HCT116 (cell line): ENCODE results near the gene ADPRHL1. TPM values are rescaled to one million over a fixed set of nuclear protein-coding genes. Genes with fewer than 3 reads are reported as not detected.

Experiments
- ATAC-seq: fragments of 200-7000 bp; cut with Tn5 transposase; 2 replicates; pipeline ENCODE4 v1.9.1; 2020; ENCODE audit warnings: mild to moderate bottlenecking, moderate library complexity
- BruUV-seq: library from RNA; stranded (reverse); fragments of 400-500 nt; replicated peaks from 2 replicates; lab custom pipeline; 2021; lab: Mats Ljungman, UMichigan
- CTCF ChIA-PET: fragments of 300-600 bp; sonication (Branson Sonifier 250); formaldehyde crosslinking; loops from one replicate; lab custom pipeline; 2021; ENCODE audit warnings: antibody characterized with exemption; lab: Charles Lee
- POLR2A ChIA-PET: fragments of 300-600, 350-600 bp; sonication (Branson Sonifier 250); formaldehyde crosslinking; loops from one replicate; lab custom pipeline; 2021; ENCODE audit warnings: antibody characterized with exemption; lab: Charles Lee
- RAD21 ChIA-PET, 2 experiments: fragments of 300-600 bp; sonication (Branson Sonifier 250); formaldehyde crosslinking; loops; one replicate each; lab custom pipeline; 2023; ENCODE audit warnings: low total read pairs in 2 of 2; ENCODE audit not compliant: uncharacterized antibody in 2 of 2, unreplicated experiment in 2 of 2, low non-redundant PET in 1 of 2; lab: Charles Lee
- DNase-seq: peaks from one replicate; pipeline ENCODE4 v3.0.0-alpha.2; 2010; ENCODE audit warnings: low read depth, low spot score
- H2AFZ ChIP-seq: fragments of 200-600 bp; shearing (Covaris generic), sonication (generic); 2 replicates; pipeline ENCODE4 v1.6.1; 2017; ENCODE audit warnings: low read depth, mixed run types, mixed read lengths, antibody characterized with exemption, low read length; ENCODE audit not compliant: poor library complexity, severe bottlenecking
- H3K27ac ChIP-seq: 2 replicates; pipeline ENCODE4 v1.5.1; 2012; ENCODE audit warnings: low read depth, low read length
- H3K27me3 ChIP-seq: fragments of 200-600 bp; sonication (generic); 2 replicates; pipeline ENCODE4 v1.6.1; 2016; ENCODE audit warnings: mixed run types, low read length, mixed read lengths; ENCODE audit not compliant: insufficient read depth
- H3K36me3 ChIP-seq, 2 experiments: fragments of 200-500 bp in 1 of 2; fragments of 200-600 bp in 1 of 2; sonication (Bioruptor generic) in 1 of 2; sonication (generic) in 1 of 2; 2 replicates each; pipeline versions ENCODE4 v1.5.1 to v1.6.1; 2014 to 2016; ENCODE audit warnings: low read length in 2 of 2, inconsistent platforms in 1 of 2, mixed read lengths in 1 of 2, mixed run types in 1 of 2; ENCODE audit not compliant: insufficient read depth in 2 of 2, control insufficient read depth in 1 of 2
- H3K4me1 ChIP-seq, 2 experiments: fragments of 200-600 bp in 1 of 2; sonication (generic) in 1 of 2; 2 replicates each; pipeline versions ENCODE4 v1.5.1 to v1.6.1; 2012 to 2017; ENCODE audit warnings: low read length in 2 of 2, inconsistent platforms in 1 of 2, mild to moderate bottlenecking in 1 of 2, mixed read lengths in 1 of 2, mixed run types in 1 of 2, moderate library complexity in 1 of 2; ENCODE audit not compliant: insufficient read depth in 2 of 2, control insufficient read depth in 1 of 2
- H3K4me2 ChIP-seq: fragments of 200-600 bp; sonication (generic); 2 replicates; pipeline ENCODE4 v1.6.1; 2017; ENCODE audit warnings: mixed run types, low read length, mixed read lengths
- H3K4me3 ChIP-seq, 2 experiments: fragments of 200-600 bp in 1 of 2; sonication (generic) in 1 of 2; replicated peaks in 1 of 2; 2 replicates each; pipeline ENCODE4 v1.5.1; 2011 to 2016; ENCODE audit warnings: low read length in 2 of 2, control low read depth in 1 of 2, low read depth in 1 of 2, mild to moderate bottlenecking in 1 of 2, mixed read lengths in 1 of 2, mixed run types in 1 of 2
- H3K79me2 ChIP-seq: fragments of 200-600 bp; sonication (generic); 2 replicates; pipeline ENCODE4 v1.6.1; 2017; ENCODE audit warnings: mild to moderate bottlenecking, mixed run types, low read length, moderate library complexity, mixed read lengths; ENCODE audit not compliant: insufficient read depth
- H3K9ac ChIP-seq: fragments of 200-600 bp; sonication (generic); 2 replicates; pipeline ENCODE4 v1.6.1; 2016; ENCODE audit warnings: low read length, mixed read lengths
- H3K9me2 ChIP-seq: fragments of 200-600 bp; sonication (generic), shearing (Covaris generic); 2 replicates; pipeline ENCODE4 v1.6.1; 2017; ENCODE audit warnings: mixed run types, mild to moderate bottlenecking, moderate library complexity; ENCODE audit not compliant: insufficient read depth
- H3K9me3 ChIP-seq, 2 experiments: fragments of 200-500 bp in 1 of 2; fragments of 200-600 bp in 1 of 2; sonication (Bioruptor generic) in 1 of 2; sonication (generic) in 1 of 2; 2 replicates each; pipeline ENCODE4 v1.6.1; 2014 to 2017; ENCODE audit warnings: low read length in 2 of 2, mixed read lengths in 2 of 2, inconsistent platforms in 1 of 2, low read depth in 1 of 2, mild to moderate bottlenecking in 1 of 2, mixed run types in 1 of 2, moderate library complexity in 1 of 2; ENCODE audit not compliant: control insufficient read depth in 1 of 2, insufficient read depth in 1 of 2
- H4K20me1 ChIP-seq: fragments of 200-600 bp; sonication (generic), shearing (Covaris generic); 2 replicates; pipeline ENCODE4 v1.6.1; 2017; ENCODE audit warnings: mixed run types, mild to moderate bottlenecking, moderate library complexity; ENCODE audit not compliant: insufficient read depth
- ELF1 ChIP-seq: IDR thresholded peaks from 2 replicates; pipeline ENCODE4 v1.6.1; 2012; ENCODE audit warnings: low read depth, borderline replicate concordance
- EZH2phosphoT487 ChIP-seq: fragments of 200-600 bp; IDR thresholded peaks from 2 replicates; pipeline ENCODE4 v1.6.1; 2018; ENCODE audit warnings: antibody characterized with exemption, borderline replicate concordance
- JUND ChIP-seq: IDR thresholded peaks from 2 replicates; pipeline ENCODE4 v1.6.1; 2012
- POLR2A ChIP-seq: IDR thresholded peaks from 2 replicates; pipeline ENCODE4 v1.7.0; 2011; ENCODE audit warnings: borderline replicate concordance; ENCODE audit not compliant: insufficient read depth, insufficient read length; ENCODE audit errors: extremely low read depth
- POLR2AphosphoS5 ChIP-seq: IDR thresholded peaks from 2 replicates; pipeline ENCODE4 v1.6.1; 2011; ENCODE audit warnings: mild to moderate bottlenecking, low read depth, low read length, moderate library complexity
- RAD21 ChIP-seq: IDR thresholded peaks from 2 replicates; pipeline ENCODE4 v1.6.1; 2012; ENCODE audit warnings: low read depth, mild to moderate bottlenecking
- REST ChIP-seq: IDR thresholded peaks from 2 replicates; pipeline ENCODE4 v1.6.1; 2012; ENCODE audit warnings: low read depth
- SIN3A ChIP-seq: IDR thresholded peaks from 2 replicates; pipeline ENCODE4 v1.6.1; 2012; ENCODE audit warnings: low read depth
- SRF ChIP-seq: IDR thresholded peaks from 2 replicates; pipeline ENCODE4 v1.6.1; 2012; ENCODE audit warnings: low read depth
- TCF7L2 ChIP-seq: IDR thresholded peaks from 2 replicates; pipeline ENCODE4 v1.7.0; 2011; ENCODE audit warnings: borderline replicate concordance, inconsistent platforms; ENCODE audit not compliant: insufficient read depth, insufficient read length; ENCODE audit errors: extremely low read depth
- YY1 ChIP-seq: IDR thresholded peaks from 2 replicates; pipeline ENCODE4 v1.6.1; 2011; ENCODE audit warnings: low read length, low read depth, moderate library complexity, mild to moderate bottlenecking; ENCODE audit not compliant: insufficient replicate concordance; ENCODE audit errors: extremely low read depth
- ZNF274 ChIP-seq: fragments of 200-500 bp; sonication (Bioruptor generic); IDR thresholded peaks from 2 replicates; pipeline ENCODE4 v1.6.1; 2014; ENCODE audit warnings: mild to moderate bottlenecking, low read depth, low read length, inconsistent platforms
- intact Hi-C: fragments of 100-400 bp; cut with micrococcal nuclease; formaldehyde crosslinking; loops from 2 replicates; pipeline ENCODE4 v1.10.0; 2022
- total RNA-seq: library from RNA; stranded (reverse); gene quantifications from one replicate; pipeline ENCODE4 v1.2.1, GENCODE V29; 2021; ENCODE audit not compliant: unreplicated experiment
- TF ChIP-seq, protein P1 (sequence below): IDR thresholded peaks from 2 replicates; pipeline ENCODE4 v1.6.1; 2012
- TF ChIP-seq, protein P2 (sequence below): IDR thresholded peaks from 2 replicates; pipeline ENCODE4 v1.6.1; 2012

The ADPRHL1 gene
- total RNA-seq, 1 experiment from 2014 or later, result 12.6 TPM

- Histone ChIP-seq H2AFZ (no peak overlapping the region), H3K4me3 (no peak overlapping the region), H3K79me2 (no peaks in the 10 kb centered on the region), H3K4me1 (no peaks in the 10 kb centered on the region), H3K9me3 (no peaks in the 10 kb centered on the region), H3K36me3 (no peaks in the 10 kb centered on the region), H3K4me2 (no peak overlapping the region), H3K27me3 (no peaks in the 10 kb centered on the region), H3K9ac (no peak overlapping the region), H4K20me1 (no peaks in the 10 kb centered on the region), H3K9me2 (no peaks in the 10 kb centered on the region), H3K27ac (no peak overlapping the region)
- RAD21 ChIA-PET, result no interaction called here
- POLR2A ChIA-PET, result no interaction called here
- no peak for ATAC-seq
- CTCF ChIA-PET, result no interaction called here
- BruUV-seq, result no TSS peak
- intact Hi-C loops, result no loop called here
- DNase-seq, result no peak
- TF ChIP-seq EZH2phosphoT487, result no peak
- TF ChIP-seq ELF1, result no peak
- no peak for TF ChIP-seq JUND
- TF ChIP-seq POLR2AphosphoS5, result no peak
- TF ChIP-seq SRF, result no peak
- TF ChIP-seq, protein P1, sequence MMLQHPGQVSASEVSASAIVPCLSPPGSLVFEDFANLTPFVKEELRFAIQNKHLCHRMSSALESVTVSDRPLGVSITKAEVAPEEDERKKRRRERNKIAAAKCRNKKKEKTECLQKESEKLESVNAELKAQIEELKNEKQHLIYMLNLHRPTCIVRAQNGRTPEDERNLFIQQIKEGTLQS, result no peak
- no peak for TF ChIP-seq TCF7L2
- no peak for TF ChIP-seq POLR2A
- TF ChIP-seq REST, result no peak
- no peak for TF ChIP-seq ZNF274
- no peak for TF ChIP-seq RAD21
- TF ChIP-seq, protein P2, sequence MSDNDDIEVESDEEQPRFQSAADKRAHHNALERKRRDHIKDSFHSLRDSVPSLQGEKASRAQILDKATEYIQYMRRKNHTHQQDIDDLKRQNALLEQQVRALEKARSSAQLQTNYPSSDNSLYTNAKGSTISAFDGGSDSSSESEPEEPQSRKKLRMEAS, result no peak
- TF ChIP-seq SIN3A, result no peak
- no peak for TF ChIP-seq YY1
Observed at GRCh38 chr13:113431171-113431570, 22.1 kb downstream of the ADPRHL1 start.
